Ascending aorta (tissue), 2 donors: ENCODE results near the gene KCNIP4. TPM values are rescaled to one million over a fixed set of nuclear protein-coding genes. Genes with fewer than 3 reads are reported as not detected.

Source experiments
- DNase-seq, 2 donors: peaks; one replicate each; pipeline ENCODE4 v3.0.0-alpha.2; 2019; ENCODE audit warnings: low spot score in 2 of 2
- H3K27ac ChIP-seq, 2 donors: fragments of 200-600 bp; sonication (generic); one replicate each; pipeline ENCODE4 v1.5.1; 2016 to 2017; ENCODE audit warnings: mild to moderate bottlenecking in 1 of 2
- H3K27me3 ChIP-seq: fragments of 200-600 bp; sonication (generic); one replicate; pipeline ENCODE4 v1.5.1; 2017
- H3K36me3 ChIP-seq, 2 donors: fragments of 200-600 bp; sonication (generic); one replicate each; pipeline ENCODE4 v1.5.1; 2016
- H3K4me1 ChIP-seq, 2 donors: fragments of 200-600 bp; sonication (generic); one replicate each; pipeline ENCODE4 v1.5.1; 2016 to 2017; ENCODE audit warnings: mild to moderate bottlenecking in 1 of 2
- H3K4me3 ChIP-seq, 2 donors: fragments of 200-600 bp; sonication (generic); one replicate each; pipeline ENCODE4 v1.5.1; 2016 to 2017; ENCODE audit warnings: mild to moderate bottlenecking in 1 of 2
- H3K9me3 ChIP-seq, 2 donors: fragments of 200-600 bp; sonication (generic); one replicate each; pipeline ENCODE4 v1.5.1; 2016
- CTCF ChIP-seq, 3 experiments: fragments of 200-600 bp in 2 of 3; fragments of 450-650 bp in 1 of 3; sonication (generic) in 2 of 3; IDR thresholded peaks; one replicate each; pipeline ENCODE4 v1.5.1; 2016 to 2019; ENCODE audit warnings: antibody characterized with exemption in 3 of 3, mild to moderate bottlenecking in 1 of 3, moderate library complexity in 1 of 3
- intact Hi-C: fragments of 100-400 bp; cut with DNase I; formaldehyde crosslinking; loops from one replicate; pipeline ENCODE4 v1.15.1; 2023
- total RNA-seq: library from RNA; depleted of rRNA; stranded (reverse); fragments of >200 nt; gene quantifications from one replicate; pipeline ENCODE4 v1.1.0, GENCODE V29; 2016

KCNIP4 gene
- total RNA-seq, 1 donor from 2014 or later, result not detected

- no peaks in the 10 kb centered on the region for H3K9me3 ChIP-seq
- no peak overlapping the region for H3K4me3 ChIP-seq
- H3K4me1 ChIP-seq, result no peaks in the 10 kb centered on the region
- H3K27me3 ChIP-seq, result no peaks in the 10 kb centered on the region
- DNase-seq, result no peak
- intact Hi-C loops, result no loop called here
- no peak for TF ChIP-seq CTCF (IDR thresholded peaks at IDR 0.05)
- no peaks in the 10 kb centered on the region for H3K36me3 ChIP-seq
- H3K27ac ChIP-seq, result no peak overlapping the region
Measured at GRCh38 chr4:21680326-21680898, 268.2 kb downstream of the KCNIP4 start.

DNA sequence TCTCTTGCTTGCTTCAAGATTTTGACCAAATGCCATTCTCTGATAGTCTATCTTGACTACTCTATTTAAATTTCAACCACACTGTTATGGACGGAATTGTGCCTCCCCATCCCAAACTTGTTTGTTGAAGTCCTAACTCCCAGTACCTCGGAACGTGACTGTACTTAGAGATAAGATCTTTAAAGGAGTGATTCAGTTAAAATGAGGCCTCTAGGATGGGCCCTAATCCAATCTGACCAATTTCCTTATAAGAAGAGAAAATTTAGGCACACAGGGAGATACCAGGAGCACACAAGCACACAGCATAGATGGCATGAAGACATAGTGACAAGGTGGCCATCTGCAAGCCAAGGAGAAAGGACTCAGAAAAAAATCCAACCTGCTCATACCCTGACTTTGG is 269.9 kb downstream of the KCNIP4 start:
- no peaks in the 10 kb centered on the region for H3K27me3 ChIP-seq
- H3K9me3 ChIP-seq, result no peaks in the 10 kb centered on the region
- DNase-seq, result no peak
- H3K27ac ChIP-seq, result no peak overlapping the region
- TF ChIP-seq CTCF (IDR thresholded peaks at IDR 0.05), result no peak
- H3K36me3 ChIP-seq, result no peaks in the 10 kb centered on the region
- H3K4me3 ChIP-seq, result no peak overlapping the region
- intact Hi-C loops, result no loop called here
- H3K4me1 ChIP-seq, result no peaks in the 10 kb centered on the region

GRCh38 chr4:21677173-21677572 is 271.4 kb downstream of the KCNIP4 start:
- H3K4me1 ChIP-seq, result no peaks in the 10 kb centered on the region
- H3K9me3 ChIP-seq, result no peaks in the 10 kb centered on the region
- no peaks in the 10 kb centered on the region for H3K27me3 ChIP-seq
- H3K27ac ChIP-seq, result no peak overlapping the region
- TF ChIP-seq CTCF (IDR thresholded peaks at IDR 0.05), result no peak
- intact Hi-C loops, result no loop called here
- no peak overlapping the region for H3K4me3 ChIP-seq
- DNase-seq, result no peak
- no peaks in the 10 kb centered on the region for H3K36me3 ChIP-seq

DNA sequence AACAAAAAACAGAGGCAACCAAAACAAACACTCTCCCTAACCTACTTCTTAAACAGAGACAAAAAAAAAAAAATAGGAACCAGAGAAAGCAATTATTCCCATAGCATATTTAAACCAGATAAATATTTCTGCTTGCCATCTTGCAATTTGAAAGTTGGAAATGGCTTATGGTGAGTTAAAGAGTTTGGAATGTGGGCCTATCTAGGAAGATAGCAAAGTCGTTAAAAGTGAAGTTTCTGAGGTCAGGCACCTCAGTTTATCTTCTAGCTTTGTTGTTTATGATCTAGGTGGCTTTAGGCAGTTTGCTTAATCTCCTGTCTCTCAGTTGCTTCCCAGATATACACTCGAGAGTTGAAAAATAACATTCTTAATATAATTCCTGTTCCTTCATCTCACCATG is 284.2 kb downstream of the KCNIP4 start:
- Histone ChIP-seq H3K36me3 (no peaks in the 10 kb centered on the region), H3K27ac (no peak overlapping the region), H3K27me3 (no peaks in the 10 kb centered on the region), H3K4me1 (no peaks in the 10 kb centered on the region), H3K9me3 (no peaks in the 10 kb centered on the region), H3K4me3 (no peak overlapping the region)
- intact Hi-C loops, result no loop called here
- no peak for TF ChIP-seq CTCF (IDR thresholded peaks at IDR 0.05)
- DNase-seq, result no peak

DNA sequence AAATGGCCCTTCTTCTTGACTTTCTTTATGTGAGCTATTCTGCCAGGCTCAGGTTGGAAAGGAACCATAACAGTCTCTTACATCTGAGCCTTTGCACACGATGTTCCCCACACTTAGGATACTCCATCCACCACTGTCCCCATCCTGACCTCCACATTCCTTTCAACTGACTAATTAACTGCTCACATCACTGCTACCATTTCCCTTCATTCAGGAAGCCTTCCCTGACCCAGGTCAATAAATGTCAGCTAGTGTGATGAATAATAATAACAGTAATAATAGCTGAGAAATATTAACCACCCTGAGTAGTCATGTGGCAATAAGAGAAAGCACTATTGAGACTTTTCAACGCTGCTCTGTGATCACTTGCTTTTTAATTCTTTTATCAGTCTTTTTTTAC is 291.7 kb downstream of the KCNIP4 start:
- Histone ChIP-seq H3K27ac (no peak overlapping the region), H3K27me3 (no peaks in the 10 kb centered on the region), H3K9me3 (no peaks in the 10 kb centered on the region), H3K4me3 (no peak overlapping the region), H3K4me1 (no peaks in the 10 kb centered on the region), H3K36me3 (no peaks in the 10 kb centered on the region)
- no peak for TF ChIP-seq CTCF (IDR thresholded peaks at IDR 0.05)
- intact Hi-C loops, result no loop called here
- DNase-seq, result no peak

DNA sequence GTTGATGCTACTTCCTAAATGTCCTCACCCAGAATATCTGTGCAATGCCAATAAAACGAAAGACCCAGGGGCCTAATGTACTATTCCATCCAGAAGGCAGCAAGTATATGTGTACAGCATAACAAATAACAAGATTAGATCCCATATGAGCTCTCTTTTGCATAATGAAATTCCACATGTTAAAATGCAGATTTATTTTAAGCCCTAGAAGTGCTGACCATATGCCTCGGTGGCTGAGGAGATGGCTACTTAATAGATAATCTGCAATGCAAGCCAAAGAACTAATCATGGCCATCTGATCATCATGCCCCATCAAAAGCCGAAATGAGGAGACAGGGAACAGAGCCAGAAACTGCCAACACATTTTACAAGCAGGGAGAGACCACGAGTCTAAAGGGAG is 293.5 kb downstream of the KCNIP4 start:
- Histone ChIP-seq H3K4me3 (no peak overlapping the region), H3K9me3 (no peaks in the 10 kb centered on the region), H3K27me3 (no peaks in the 10 kb centered on the region), H3K4me1 (no peaks in the 10 kb centered on the region), H3K27ac (no peak overlapping the region), H3K36me3 (no peaks in the 10 kb centered on the region)
- DNase-seq, result no peak
- TF ChIP-seq CTCF (IDR thresholded peaks at IDR 0.05), result no peak
- intact Hi-C loops, result no loop called here
